GM20000 (cell line): Measurements from ENCODE around the gene RCOR2.
"Not testable (repeated sequence)": the region's sequence is repeated elsewhere in the genome, so short reads cannot be mapped to it uniquely, and the experiment has no call there.

Source experiments
- DNase-seq: peaks from one replicate; pipeline ENCODE4 v3.0.0; 2012; ENCODE audit warnings: low spot score
- TF ChIP-seq, protein P1 (sequence below): IDR thresholded peaks from 2 replicates; pipeline ENCODE4 v1.5.1; 2012; ENCODE audit warnings: mild to moderate bottlenecking, control low read depth; ENCODE audit errors: extremely low read depth, missing control alignments

RCOR2 gene

DNA sequence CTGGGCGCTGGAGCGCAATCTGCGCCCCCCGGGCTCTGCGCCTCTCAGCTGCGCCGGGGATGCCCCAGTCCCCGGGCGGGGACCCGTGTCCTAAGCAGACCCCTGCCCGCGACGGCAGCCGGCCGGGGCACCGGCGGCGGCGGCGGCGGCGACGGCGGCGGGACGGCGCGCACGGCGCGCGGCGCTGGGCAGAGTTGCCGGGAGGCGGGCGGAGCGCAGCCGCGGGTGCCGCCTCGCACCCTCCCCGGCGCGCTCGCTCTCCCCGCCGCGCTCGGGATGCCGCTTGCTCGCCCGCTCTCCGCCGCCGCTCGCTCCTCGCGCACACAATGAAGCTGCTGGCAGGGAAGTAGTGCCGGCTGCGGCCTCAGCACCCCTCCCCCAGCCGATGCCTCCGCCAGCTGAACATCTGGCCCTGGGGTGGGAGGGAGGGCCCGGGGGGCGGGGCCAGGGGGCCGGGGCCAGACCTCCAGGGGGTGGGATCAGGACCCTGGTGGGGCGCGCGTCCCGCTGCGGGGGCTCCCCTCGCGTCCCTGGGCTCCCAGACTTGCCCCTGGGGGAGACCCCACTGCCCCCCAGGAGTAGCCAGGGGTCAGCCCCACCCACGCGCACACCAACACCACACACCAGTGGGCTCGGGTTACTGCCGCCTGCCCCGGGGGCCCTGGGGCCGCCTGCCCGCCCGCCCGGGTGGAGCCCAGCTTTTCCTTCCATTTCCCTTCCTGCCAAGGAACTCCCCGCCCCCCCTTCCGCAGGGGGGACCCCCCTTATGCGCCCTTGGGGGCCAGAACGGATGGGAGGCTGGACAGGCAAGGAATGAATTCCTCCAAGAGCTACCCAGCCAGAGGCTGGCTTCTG is at the start of gene RCOR2:
RCOR2 (minus strand) TSS at position 328 of the 855 bp plus-strand sequence. CDS start 708 bp downstream, outside the sequence.
- peak; percentile 94 for DNase-seq
- TF ChIP-seq, protein P1, sequence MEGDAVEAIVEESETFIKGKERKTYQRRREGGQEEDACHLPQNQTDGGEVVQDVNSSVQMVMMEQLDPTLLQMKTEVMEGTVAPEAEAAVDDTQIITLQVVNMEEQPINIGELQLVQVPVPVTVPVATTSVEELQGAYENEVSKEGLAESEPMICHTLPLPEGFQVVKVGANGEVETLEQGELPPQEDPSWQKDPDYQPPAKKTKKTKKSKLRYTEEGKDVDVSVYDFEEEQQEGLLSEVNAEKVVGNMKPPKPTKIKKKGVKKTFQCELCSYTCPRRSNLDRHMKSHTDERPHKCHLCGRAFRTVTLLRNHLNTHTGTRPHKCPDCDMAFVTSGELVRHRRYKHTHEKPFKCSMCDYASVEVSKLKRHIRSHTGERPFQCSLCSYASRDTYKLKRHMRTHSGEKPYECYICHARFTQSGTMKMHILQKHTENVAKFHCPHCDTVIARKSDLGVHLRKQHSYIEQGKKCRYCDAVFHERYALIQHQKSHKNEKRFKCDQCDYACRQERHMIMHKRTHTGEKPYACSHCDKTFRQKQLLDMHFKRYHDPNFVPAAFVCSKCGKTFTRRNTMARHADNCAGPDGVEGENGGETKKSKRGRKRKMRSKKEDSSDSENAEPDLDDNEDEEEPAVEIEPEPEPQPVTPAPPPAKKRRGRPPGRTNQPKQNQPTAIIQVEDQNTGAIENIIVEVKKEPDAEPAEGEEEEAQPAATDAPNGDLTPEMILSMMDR: no peak

DNA sequence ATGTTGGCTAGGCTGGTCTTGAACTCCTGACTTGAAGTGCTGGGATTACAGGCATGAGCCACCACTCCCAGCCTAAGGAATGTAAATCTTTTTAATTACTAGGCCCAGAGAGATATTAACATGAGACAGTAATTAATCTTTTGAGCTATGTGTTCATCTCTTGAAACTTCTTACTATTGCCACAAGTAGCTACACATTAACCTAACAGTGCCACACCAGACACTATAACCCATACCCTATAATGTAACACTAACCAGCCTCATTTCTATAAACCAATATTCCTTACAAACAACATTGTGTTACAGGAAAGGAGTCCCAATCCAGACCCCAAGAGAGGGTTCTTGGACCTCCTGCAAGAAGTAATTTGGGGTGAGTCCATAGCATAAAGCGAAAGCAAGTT is 49.5 kb upstream of the RCOR2 start:
- DNase-seq: no peak
- TF ChIP-seq, protein P1: no peak

DNA sequence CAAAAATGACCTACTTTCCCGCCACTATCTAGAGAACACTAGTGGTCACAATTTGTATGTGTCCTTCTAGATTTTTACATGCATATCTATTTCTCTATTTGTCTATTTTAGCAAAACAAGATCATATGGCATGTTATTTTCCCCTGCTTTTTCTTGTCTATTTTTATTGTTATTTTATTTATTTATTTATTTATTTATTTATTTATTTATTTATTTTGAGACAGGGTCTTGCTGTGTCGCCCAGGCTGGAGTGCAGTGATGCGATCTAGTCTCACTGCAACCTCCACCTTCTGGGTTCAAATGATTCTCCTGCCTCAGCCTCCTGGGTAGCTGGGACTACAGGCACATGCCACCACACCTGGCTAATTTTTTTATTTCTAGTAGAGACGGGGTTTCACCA is 46.9 kb upstream of the RCOR2 start:
- not testable (repeated sequence) for DNase-seq

DNA sequence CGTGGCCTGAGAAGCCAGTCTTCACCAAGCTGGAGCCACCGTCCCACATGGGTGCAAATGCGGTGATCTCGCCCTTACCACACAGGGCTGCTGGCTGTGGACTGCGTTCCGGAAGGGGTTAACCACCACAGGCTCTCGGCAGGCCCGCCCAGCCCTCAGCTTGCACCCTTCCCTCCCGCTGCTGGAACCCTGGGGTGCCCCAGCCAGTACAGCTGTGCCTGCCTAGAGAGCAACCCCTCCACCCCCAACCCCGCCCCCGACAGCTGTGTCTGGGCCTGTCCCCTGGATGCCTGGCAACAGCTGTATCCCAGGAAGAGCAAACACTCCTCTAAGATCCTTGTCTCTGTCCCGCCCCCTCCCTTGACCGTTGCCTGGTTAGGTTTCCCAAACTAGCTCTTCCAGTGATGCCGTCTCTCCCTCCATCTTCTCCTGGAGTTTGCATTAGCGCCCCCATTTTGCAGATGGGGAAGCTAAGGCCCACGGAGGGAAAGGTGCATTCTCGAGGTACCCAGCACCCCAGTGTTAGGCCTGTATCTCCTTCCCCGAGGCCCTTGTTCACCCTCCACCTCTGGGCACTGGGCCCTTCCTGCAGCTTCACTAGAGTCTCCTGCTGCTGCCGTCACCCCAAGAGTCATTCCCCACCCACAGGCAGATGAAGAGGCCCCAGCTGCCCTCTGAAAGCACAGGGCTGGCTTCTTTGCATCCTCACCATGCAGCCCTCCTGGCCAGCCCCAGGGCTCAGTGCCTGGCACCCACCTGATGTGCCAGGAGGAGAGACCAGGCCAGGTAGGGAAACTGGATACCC is 44.8 kb upstream of the RCOR2 start:
- TF ChIP-seq, protein P1: no peak
- DNase-seq: no peak

DNA sequence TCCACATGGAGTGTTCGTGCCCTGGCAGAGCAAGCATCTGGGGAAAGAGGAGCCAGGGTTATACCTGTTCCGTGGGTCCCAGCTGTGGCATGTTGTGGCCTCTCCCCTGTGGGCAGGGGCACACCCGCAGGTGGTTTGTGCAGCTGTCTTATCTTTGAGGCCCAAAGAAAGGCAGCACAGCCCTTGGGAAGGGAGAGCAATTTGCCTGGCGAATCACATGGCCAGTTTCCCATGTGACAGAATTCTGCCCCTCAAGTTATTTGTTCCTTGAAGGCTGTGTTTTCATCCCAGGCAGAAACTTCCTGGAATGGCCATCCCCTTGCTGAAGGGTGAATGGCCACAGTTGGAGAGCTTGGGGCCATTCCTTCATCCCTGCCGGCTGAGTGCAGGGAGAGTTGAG is 41.0 kb upstream of the RCOR2 start:
- TF ChIP-seq, protein P1: no peak
- no peak for DNase-seq

DNA sequence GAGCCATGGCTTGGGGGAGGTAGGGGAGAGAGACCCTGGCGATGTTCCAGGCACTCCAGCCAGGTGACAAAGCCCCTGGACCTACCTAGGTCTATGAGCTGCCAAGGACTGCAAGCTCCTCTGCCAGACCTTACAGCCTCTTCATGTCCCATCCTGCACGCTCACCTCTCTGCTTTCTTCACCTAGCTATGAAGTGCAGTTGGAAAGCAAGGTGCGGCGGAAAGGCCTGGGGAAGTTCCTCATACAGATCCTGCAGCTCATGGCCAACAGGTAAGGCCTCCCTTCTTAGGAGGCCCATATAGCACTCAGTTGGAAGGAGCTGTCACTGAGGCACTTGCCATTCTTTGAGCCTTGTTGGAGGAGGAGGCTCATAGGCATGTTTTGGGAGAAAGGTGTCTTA is 35.6 kb upstream of the RCOR2 start:
- no peak for DNase-seq
- TF ChIP-seq, protein P1: no peak

DNA sequence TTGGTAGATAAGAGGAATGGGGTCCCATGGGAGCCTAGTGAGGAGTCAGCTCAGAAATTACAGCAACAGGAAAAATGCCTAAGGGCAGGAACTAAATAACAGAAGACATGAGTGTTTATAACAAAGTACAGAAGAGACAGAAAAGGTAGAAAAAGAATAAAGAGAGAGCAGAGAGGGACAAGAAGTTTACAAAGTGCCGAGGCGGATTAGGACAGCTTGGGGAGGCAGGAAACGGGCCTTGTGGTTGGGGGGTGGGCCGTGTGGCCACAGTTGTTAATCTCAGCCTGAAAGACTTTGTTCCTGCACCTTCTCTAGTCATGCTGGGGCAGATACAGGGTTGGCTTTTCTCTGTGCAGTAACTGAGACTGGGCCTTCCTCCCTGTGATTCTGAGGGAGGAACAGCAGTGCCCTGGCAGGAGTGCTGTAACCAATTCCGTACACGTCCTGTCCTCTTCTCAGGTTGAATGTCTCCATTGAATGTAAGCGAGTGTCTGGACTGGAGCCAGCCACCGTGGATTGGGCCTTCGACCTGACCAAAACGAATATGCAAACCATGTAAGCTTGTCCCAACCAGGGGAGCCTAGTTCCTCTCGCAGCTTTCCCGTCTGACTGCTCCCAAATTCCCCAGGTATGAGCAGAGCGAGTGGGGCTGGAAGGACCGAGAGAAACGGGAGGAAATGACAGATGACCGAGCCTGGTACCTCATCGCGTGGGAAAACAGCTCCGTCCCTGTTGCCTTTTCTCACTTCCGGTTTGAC is 35.0 kb upstream of the RCOR2 start:
- peak; percentile 57 for DNase-seq
- TF ChIP-seq, protein P1: no peak
